ENCODE data around the gene RTF1.
"Not testable (repeated sequence)": the region's sequence is repeated elsewhere in the genome, so short reads cannot be mapped to it uniquely, and the experiment has no call there.

Gene RTF1

GRCh38 chr15:41438745-41439144 lies 21.9 kb downstream of the RTF1 start:
- H3K27ac ChIP-seq (ENCODE audit: low read depth, low read length); H3K9ac ChIP-seq (ENCODE audit: low read length); H3K4me1 ChIP-seq (ENCODE audit: insufficient read depth, low read length); H3K9me3 ChIP-seq (ENCODE audit: low read length); H3K27me3 ChIP-seq (ENCODE audit: control insufficient read depth in 1 of 2, insufficient read depth in 2 of 2, low read length in 2 of 2); H3K4me3 ChIP-seq (ENCODE audit: low read depth in 1 of 2, low read length in 2 of 2): not testable (repeated sequence)
- peaks cover 19% of the 10 kb centered on the region for H3K36me3 ChIP-seq (ENCODE audit: insufficient read depth, low read length)

DNA sequence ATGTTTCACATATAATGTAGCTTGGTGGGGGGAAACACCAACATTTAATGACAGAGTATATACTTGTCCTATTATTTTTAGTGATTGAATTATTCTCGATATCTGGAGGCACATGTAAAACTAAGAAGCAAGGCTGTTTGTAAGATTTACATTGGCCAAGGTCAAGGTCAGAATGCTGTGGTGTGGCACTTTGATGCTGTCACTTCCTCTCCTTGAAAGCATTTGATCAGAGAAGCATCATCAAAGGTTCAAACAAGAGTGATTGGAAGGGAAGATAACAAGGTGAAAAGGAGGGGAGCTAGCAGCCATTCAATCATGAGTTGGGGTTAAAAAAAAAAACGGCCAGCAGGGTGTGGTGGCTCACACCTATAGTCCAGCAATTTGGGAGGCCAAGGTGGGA lies 26.4 kb downstream of the RTF1 start:
- Histone ChIP-seq H3K9me3 (ENCODE audit: low read length) (no peaks in the 10 kb centered on the region), H3K4me1 (ENCODE audit: insufficient read depth, low read length) (no peaks in the 10 kb centered on the region), H3K36me3 (ENCODE audit: insufficient read depth, low read length) (peaks cover 19% of the 10 kb centered on the region), H3K4me3 (ENCODE audit: low read depth in 1 of 2, low read length in 2 of 2) (no peak overlapping the region), H3K27me3 (ENCODE audit: control insufficient read depth in 1 of 2, insufficient read depth in 2 of 2, low read length in 2 of 2) (no peaks in the 10 kb centered on the region), H3K9ac (ENCODE audit: low read length) (no peak overlapping the region), H3K27ac (ENCODE audit: low read depth, low read length) (no peak overlapping the region)

DNA sequence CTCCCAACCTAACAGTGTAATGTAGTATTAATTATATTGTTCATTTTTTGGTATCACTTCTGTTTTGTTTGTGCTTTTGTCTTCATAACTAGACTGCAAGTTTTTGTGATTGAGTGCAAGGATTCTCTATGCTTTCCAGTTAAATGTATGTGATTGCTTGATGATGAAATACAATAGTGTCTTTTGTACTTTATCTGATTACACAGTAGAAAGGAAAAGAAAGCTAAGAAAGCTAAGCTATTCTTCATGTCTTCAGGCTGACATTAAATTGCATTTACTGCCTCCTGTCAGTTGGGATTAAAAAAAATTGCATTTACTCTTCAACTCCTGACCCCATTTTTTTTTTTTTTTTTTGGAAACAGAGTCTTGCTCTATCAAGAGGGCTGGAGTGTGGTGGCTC lies 28.5 kb downstream of the RTF1 start:
- Histone ChIP-seq H3K36me3 (ENCODE audit: insufficient read depth, low read length) (peaks cover 19% of the 10 kb centered on the region), H3K4me1 (ENCODE audit: insufficient read depth, low read length) (no peaks in the 10 kb centered on the region), H3K9ac (ENCODE audit: low read length) (no peak overlapping the region), H3K4me3 (ENCODE audit: low read depth in 1 of 2, low read length in 2 of 2) (no peak overlapping the region), H3K9me3 (ENCODE audit: low read length) (no peaks in the 10 kb centered on the region), H3K27me3 (ENCODE audit: control insufficient read depth in 1 of 2, insufficient read depth in 2 of 2, low read length in 2 of 2) (no peaks in the 10 kb centered on the region), H3K27ac (ENCODE audit: low read depth, low read length) (no peak overlapping the region)

DNA sequence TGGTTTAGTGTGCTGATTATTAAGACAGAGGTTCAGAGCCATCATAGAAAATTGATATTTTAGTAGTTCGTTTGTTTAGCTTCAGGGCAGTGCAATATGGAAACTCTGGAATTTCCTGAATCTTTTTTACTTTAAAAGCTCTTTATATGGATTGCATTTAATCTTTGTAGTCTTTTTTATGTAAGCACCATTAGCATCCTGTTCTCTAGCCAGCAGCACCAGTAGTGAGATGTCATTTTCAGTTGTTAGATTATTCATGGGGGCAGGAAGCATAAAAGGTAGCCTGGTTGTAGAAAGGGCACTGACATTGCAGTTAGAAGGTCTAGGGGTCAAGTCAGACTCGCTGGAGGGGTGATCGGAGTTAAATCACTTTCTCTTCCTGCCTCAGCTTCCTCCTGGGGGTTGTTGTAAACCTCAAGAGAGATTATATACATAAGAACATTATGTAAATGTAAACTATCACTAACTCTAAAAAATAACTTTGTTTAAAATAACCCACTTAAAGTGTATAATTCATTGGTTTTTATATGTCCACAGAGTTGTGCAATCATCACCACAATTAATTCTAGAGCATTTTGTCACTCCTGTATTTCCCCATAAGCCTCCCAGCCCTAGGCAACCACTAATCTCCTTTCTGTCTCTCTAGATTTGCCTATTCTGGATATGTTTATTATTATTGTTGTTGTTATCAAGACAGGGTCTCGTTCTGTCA lies 45.3 kb downstream of the RTF1 start:
- Histone ChIP-seq H3K4me1 (ENCODE audit: insufficient read depth, low read length) (no peaks in the 10 kb centered on the region), H3K36me3 (ENCODE audit: insufficient read depth, low read length) (peaks cover 40% of the 10 kb centered on the region), H3K4me3 (ENCODE audit: low read depth in 1 of 2, low read length in 2 of 2) (no peak overlapping the region), H3K9ac (ENCODE audit: low read length) (no peak overlapping the region), H3K9me3 (ENCODE audit: low read length) (no peaks in the 10 kb centered on the region), H3K27ac (ENCODE audit: low read depth, low read length) (no peak overlapping the region), H3K27me3 (ENCODE audit: control insufficient read depth in 1 of 2, insufficient read depth in 2 of 2, low read length in 2 of 2) (no peaks in the 10 kb centered on the region)

- no peaks in the 10 kb centered on the region for H3K4me1 ChIP-seq (ENCODE audit: insufficient read depth, low read length)
- H3K36me3 ChIP-seq (ENCODE audit: insufficient read depth, low read length) = peaks cover 35% of the 10 kb centered on the region
- no peaks in the 10 kb centered on the region for H3K27me3 ChIP-seq (ENCODE audit: control insufficient read depth in 1 of 2, insufficient read depth in 2 of 2, low read length in 2 of 2)
- no peak overlapping the region for H3K9ac ChIP-seq (ENCODE audit: low read length)
- H3K27ac ChIP-seq (ENCODE audit: low read depth, low read length) = no peak overlapping the region
- no peak overlapping the region for H3K4me3 ChIP-seq (ENCODE audit: low read depth in 1 of 2, low read length in 2 of 2)
- no peaks in the 10 kb centered on the region for H3K9me3 ChIP-seq (ENCODE audit: low read length)
Observed at GRCh38 chr15:41464889-41465580, 48.1 kb downstream of the RTF1 start.

- no peak overlapping the region for H3K9ac ChIP-seq (ENCODE audit: low read length)
- peaks cover 42% of the 10 kb centered on the region for H3K36me3 ChIP-seq (ENCODE audit: insufficient read depth, low read length)
- no peak overlapping the region for H3K27ac ChIP-seq (ENCODE audit: low read depth, low read length)
- H3K27me3 ChIP-seq (ENCODE audit: control insufficient read depth in 1 of 2, insufficient read depth in 2 of 2, low read length in 2 of 2) = no peaks in the 10 kb centered on the region
- H3K4me1 ChIP-seq (ENCODE audit: insufficient read depth, low read length) = no peaks in the 10 kb centered on the region
- no peak overlapping the region for H3K4me3 ChIP-seq (ENCODE audit: low read depth in 1 of 2, low read length in 2 of 2)
- H3K9me3 ChIP-seq (ENCODE audit: low read length) = no peaks in the 10 kb centered on the region
Observed at GRCh38 chr15:41465822-41466421, 49.0 kb downstream of the RTF1 start.

- Histone ChIP-seq H3K27ac (ENCODE audit: low read depth, low read length) (no peak overlapping the region), H3K9me3 (ENCODE audit: low read length) (no peaks in the 10 kb centered on the region), H3K36me3 (ENCODE audit: insufficient read depth, low read length) (peaks cover 49% of the 10 kb centered on the region), H3K27me3 (ENCODE audit: control insufficient read depth in 1 of 2, insufficient read depth in 2 of 2, low read length in 2 of 2) (no peaks in the 10 kb centered on the region), H3K9ac (ENCODE audit: low read length) (no peak overlapping the region), H3K4me3 (ENCODE audit: low read depth in 1 of 2, low read length in 2 of 2) (no peak overlapping the region), H3K4me1 (ENCODE audit: insufficient read depth, low read length) (no peaks in the 10 kb centered on the region)
Observed at GRCh38 chr15:41466711-41467110, 49.8 kb downstream of the RTF1 start.

GRCh38 chr15:41469644-41470043 lies 52.7 kb downstream of the RTF1 start:
- not testable (repeated sequence) for H3K4me3 ChIP-seq (ENCODE audit: low read depth in 1 of 2, low read length in 2 of 2)

DNA sequence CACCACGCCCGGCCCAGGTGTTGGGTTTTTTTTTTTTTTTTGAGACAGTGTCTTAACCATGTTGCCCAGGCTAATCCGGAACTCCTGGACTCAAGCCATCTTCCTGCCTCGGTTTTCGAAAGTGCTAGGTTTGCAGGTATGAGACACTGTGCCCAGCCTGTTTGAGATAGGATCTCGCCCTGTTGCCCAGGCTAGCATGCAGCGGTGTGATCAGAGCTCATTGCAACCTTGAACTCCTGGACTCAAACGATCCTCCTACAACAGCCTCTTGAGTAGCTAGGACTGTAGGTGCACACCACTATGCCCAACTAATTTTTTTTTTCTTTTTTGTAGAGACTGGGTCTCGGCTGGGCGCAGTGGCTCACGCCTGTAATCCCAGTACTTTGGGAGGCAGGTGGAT lies 56.5 kb downstream of the RTF1 start:
- H3K4me1 ChIP-seq (ENCODE audit: insufficient read depth, low read length) = no peaks in the 10 kb centered on the region
- no peaks in the 10 kb centered on the region for H3K27me3 ChIP-seq (ENCODE audit: control insufficient read depth in 1 of 2, insufficient read depth in 2 of 2, low read length in 2 of 2)
- H3K4me3 ChIP-seq (ENCODE audit: low read depth in 1 of 2, low read length in 2 of 2) = no peak overlapping the region
- H3K27ac ChIP-seq (ENCODE audit: low read depth, low read length) = no peak overlapping the region
- H3K9ac ChIP-seq (ENCODE audit: low read length) = no peak overlapping the region
- H3K9me3 ChIP-seq (ENCODE audit: low read length) = no peaks in the 10 kb centered on the region
- peaks cover 66% of the 10 kb centered on the region for H3K36me3 ChIP-seq (ENCODE audit: insufficient read depth, low read length)

More at GRCh38 chr15:41469644-41470043, 52.7 kb downstream of the RTF1 start:
- not testable (repeated sequence) for H3K27me3 ChIP-seq (ENCODE audit: control insufficient read depth in 1 of 2, insufficient read depth in 2 of 2, low read length in 2 of 2); H3K27ac ChIP-seq (ENCODE audit: low read depth, low read length); H3K9me3 ChIP-seq (ENCODE audit: low read length); H3K9ac ChIP-seq (ENCODE audit: low read length); H3K4me1 ChIP-seq (ENCODE audit: insufficient read depth, low read length)
- H3K36me3 ChIP-seq (ENCODE audit: insufficient read depth, low read length) = peaks cover 57% of the 10 kb centered on the region

GRCh38 chr15:41474436-41474835 lies 57.5 kb downstream of the RTF1 start:
- Histone ChIP-seq H3K9ac (ENCODE audit: low read length) (no peak overlapping the region), H3K27me3 (ENCODE audit: control insufficient read depth in 1 of 2, insufficient read depth in 2 of 2, low read length in 2 of 2) (no peaks in the 10 kb centered on the region), H3K27ac (ENCODE audit: low read depth, low read length) (no peak overlapping the region), H3K4me3 (ENCODE audit: low read depth in 1 of 2, low read length in 2 of 2) (no peak overlapping the region), H3K9me3 (ENCODE audit: low read length) (no peaks in the 10 kb centered on the region), H3K4me1 (ENCODE audit: insufficient read depth, low read length) (no peaks in the 10 kb centered on the region), H3K36me3 (ENCODE audit: insufficient read depth, low read length) (peaks cover 77% of the 10 kb centered on the region)

GRCh38 chr15:41474941-41475340 lies 58.0 kb downstream of the RTF1 start:
- Histone ChIP-seq H3K9me3 (ENCODE audit: low read length) (no peaks in the 10 kb centered on the region), H3K36me3 (ENCODE audit: insufficient read depth, low read length) (peaks cover 78% of the 10 kb centered on the region), H3K9ac (ENCODE audit: low read length) (no peak overlapping the region), H3K27me3 (ENCODE audit: control insufficient read depth in 1 of 2, insufficient read depth in 2 of 2, low read length in 2 of 2) (no peaks in the 10 kb centered on the region), H3K4me1 (ENCODE audit: insufficient read depth, low read length) (no peaks in the 10 kb centered on the region), H3K4me3 (ENCODE audit: low read depth in 1 of 2, low read length in 2 of 2) (no peak overlapping the region), H3K27ac (ENCODE audit: low read depth, low read length) (no peak overlapping the region)
